Measurements from ENCODE around the gene CABP5. TPM values are rescaled to one million over a fixed set of nuclear protein-coding genes. Genes with fewer than 3 reads are reported as not detected.

Gene CABP5
- total RNA-seq, 1 experiment from 2014 or later, result not detected

- H3K14ac ChIP-seq (ENCODE audit: insufficient read depth, low read length), result no peak overlapping the region
- H3K9ac ChIP-seq (ENCODE audit: extremely low read depth, insufficient read length, low read length), result no peak overlapping the region
- H3K4ac ChIP-seq (ENCODE audit: low read depth, low read length), result no peak overlapping the region
- Mint-ChIP-seq H3K4me1 (peaks cover 7 to 8% of the 10 kb centered on the region in 2 experiments; a peak in 2 of 4 replicates), H3K36me3 (ENCODE audit: insufficient read depth in 1 of 3, low read depth in 3 of 3) (no peaks in the 10 kb centered on the region), H3K27ac (no peak overlapping the region), H3K4me3 (no peak overlapping the region), H3K27me3 (ENCODE audit: low read depth) (peaks cover 9% of the 10 kb centered on the region), H3K9me3 (no peaks in the 10 kb centered on the region)
- no peak for DNase-seq
- H3K9me3 ChIP-seq (ENCODE audit: control insufficient read depth, low read depth, low read length), result no peaks in the 10 kb centered on the region
- no peak overlapping the region for H2BK120ac ChIP-seq (ENCODE audit: low read depth, low read length, poor library complexity, severe bottlenecking)
- no peak overlapping the region for H3K18ac ChIP-seq (ENCODE audit: insufficient read length, low read depth, low read length)
- no peak overlapping the region for H3T11ph ChIP-seq (ENCODE audit: low read length)
- no peak overlapping the region for H4K5ac ChIP-seq (ENCODE audit: insufficient read length, low read depth, low read length)
- H3K79me1 ChIP-seq (ENCODE audit: insufficient read depth, low read depth, low read length, poor library complexity, severe bottlenecking), result no peaks in the 10 kb centered on the region
- no peak overlapping the region for H2BK12ac ChIP-seq (ENCODE audit: insufficient read length, low read depth, low read length)
- H3K4me2 ChIP-seq (ENCODE audit: insufficient read depth, insufficient read length, low read length), result no peak overlapping the region
- peak overlapping the region; percentile 55 for H4K8ac ChIP-seq (replicated peaks; ENCODE audit: insufficient read length, low read depth, low read length)
- H2AFZ ChIP-seq (ENCODE audit: low read length), result no peak overlapping the region
- H3K23ac ChIP-seq (ENCODE audit: insufficient read length, low read depth, low read length), result no peak overlapping the region
- H3K27ac ChIP-seq (ENCODE audit: insufficient read length, low read depth, low read length), result no peak overlapping the region
- no CpG with 5 or more reads among the region's 10 CpGs for WGBS (ENCODE audit: extremely low coverage, insufficient read length, low lambda C conversion rate)
- no peaks in the 10 kb centered on the region for H3K79me2 ChIP-seq (ENCODE audit: insufficient read depth, low read length)
- no peak overlapping the region for H2BK15ac ChIP-seq (ENCODE audit: low read depth, low read length)
- no peak overlapping the region for H2BK5ac ChIP-seq (ENCODE audit: insufficient read length, low read length)
- H4K91ac ChIP-seq (ENCODE audit: insufficient read length, low read depth, low read length), result no peak overlapping the region
- no peak overlapping the region for H2AK5ac ChIP-seq (ENCODE audit: insufficient read length, low read length)
- H4K20me1 ChIP-seq (ENCODE audit: control insufficient read depth, insufficient read depth, insufficient read length), result no peaks in the 10 kb centered on the region
- no peaks in the 10 kb centered on the region for H3K23me2 ChIP-seq (ENCODE audit: insufficient read length, low read depth, low read length, poor library complexity, severe bottlenecking)
- no peaks in the 10 kb centered on the region for H3K4me1 ChIP-seq (ENCODE audit: insufficient read depth, low read length)
- TF ChIP-seq CTCF (conservative IDR thresholded peaks at IDR 0.05), result no peak
- no peak overlapping the region for H3K56ac ChIP-seq (ENCODE audit: insufficient read length, low read depth, low read length)
- no peak overlapping the region for H2BK20ac ChIP-seq (ENCODE audit: low read depth, low read length, poor library complexity, severe bottlenecking)
- H3K27me3 ChIP-seq (ENCODE audit: insufficient read depth, low read length), result no peaks in the 10 kb centered on the region
These were observed 52.6 kb downstream of the CABP5 start for GRCh38 chr19:47991191-47991808.

Other genes with a start within 250 kb of the CABP5 start
- not detected in 2 replicates for gene TPRX1, start 239.5 kb downstream of the CABP5 start, total RNA-seq (2021)
- gene CRX, start 222.1 kb downstream of the CABP5 start, total RNA-seq (2021), result 0.13 and 0.15 TPM in 2 replicates
- not detected in 2 replicates for gene TPRX2, start 184.8 kb downstream of the CABP5 start, total RNA-seq (2021)
- gene SULT2A1, start 157.8 kb downstream of the CABP5 start, total RNA-seq (2021), result not detected in 2 replicates
- not detected in 2 replicates for gene BSPH1, start 51.9 kb downstream of the CABP5 start, total RNA-seq (2021)
- gene ELSPBP1, start 49.4 kb downstream of the CABP5 start, total RNA-seq (2021), result not detected in 2 replicates
- 6.5 and 7.0 TPM in 2 replicates for gene PLA2G4C, start 66.7 kb upstream of the CABP5 start, total RNA-seq (2021)
- 115 TPM in 2 replicates for gene LIG1, start 126.3 kb upstream of the CABP5 start, total RNA-seq (2021)
- gene ZSWIM9, start 126.6 kb upstream of the CABP5 start, total RNA-seq (2021), result 6.4 and 8.9 TPM in 2 replicates
- 20.3 and 21.0 TPM in 2 replicates for gene CARD8, start 211.8 kb upstream of the CABP5 start, total RNA-seq (2021)
- gene ZNF114, start 226.0 kb upstream of the CABP5 start, total RNA-seq (2021), result 20.2 and 20.3 TPM in 2 replicates